Right lung (tissue), 5 donors: ENCODE data around the gene TANGO6. TPM values are rescaled to one million over a fixed set of nuclear protein-coding genes. Genes with fewer than 3 reads are reported as not detected.
"Not testable (repeated sequence)": the region's sequence is repeated elsewhere in the genome, so short reads cannot be mapped to it uniquely, and the experiment has no call there.

Source experiments
- DNase-seq, 2 donors: peaks; one replicate each; pipeline ENCODE4 v3.0.0-alpha.2; 2013
- polyA plus RNA-seq, 5 donors: library from polyadenylated mRNA; unstranded; fragments of 120-200 nt; gene quantifications; one replicate each; pipeline versions ENCODE4 v1.2.1 to v1.2.3, GENCODE V29; 2013; ENCODE audit warnings: inconsistent platforms in 1 of 5, low replicate concordance in 1 of 5; ENCODE audit not compliant: insufficient read length in 5 of 5, insufficient read depth in 1 of 5

The TANGO6 gene
- polyA plus RNA-seq, 5 donors, result 6.5 to 8.3 (median 7.9) TPM

DNA sequence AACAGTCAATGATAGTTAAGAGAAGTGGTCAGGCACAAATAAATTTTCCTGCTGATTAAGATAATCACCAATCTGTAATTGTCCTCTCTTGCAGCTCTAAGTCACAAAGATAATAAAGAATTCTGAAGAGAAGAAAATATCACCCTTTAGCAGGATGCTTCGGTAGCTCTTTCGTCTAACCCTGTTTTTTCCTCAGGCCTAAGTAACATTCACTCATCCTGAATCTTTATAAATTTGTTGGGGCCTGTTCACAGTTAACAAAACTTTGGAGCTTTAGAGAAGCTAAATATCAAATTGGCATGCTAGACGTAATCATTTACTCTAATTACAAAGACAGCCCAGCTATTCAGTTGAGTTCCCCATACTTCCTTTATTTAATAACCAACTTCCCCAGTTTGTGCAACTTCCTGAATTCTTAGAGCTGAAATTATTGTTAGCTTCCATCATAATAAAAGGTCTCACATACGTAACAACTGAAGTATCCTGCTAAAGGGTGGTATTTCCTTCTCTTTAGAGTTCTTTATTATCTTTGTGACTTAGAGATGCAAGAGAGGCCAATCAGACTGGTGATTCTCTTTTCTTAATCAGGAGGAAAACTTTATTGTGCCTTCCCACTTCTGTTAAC, 118.6 kb downstream of the TANGO6 start:
- no peak for DNase-seq

GRCh38 chr16:68969338-68969737, 126.0 kb downstream of the TANGO6 start:
- DNase-seq, result no peak

DNA sequence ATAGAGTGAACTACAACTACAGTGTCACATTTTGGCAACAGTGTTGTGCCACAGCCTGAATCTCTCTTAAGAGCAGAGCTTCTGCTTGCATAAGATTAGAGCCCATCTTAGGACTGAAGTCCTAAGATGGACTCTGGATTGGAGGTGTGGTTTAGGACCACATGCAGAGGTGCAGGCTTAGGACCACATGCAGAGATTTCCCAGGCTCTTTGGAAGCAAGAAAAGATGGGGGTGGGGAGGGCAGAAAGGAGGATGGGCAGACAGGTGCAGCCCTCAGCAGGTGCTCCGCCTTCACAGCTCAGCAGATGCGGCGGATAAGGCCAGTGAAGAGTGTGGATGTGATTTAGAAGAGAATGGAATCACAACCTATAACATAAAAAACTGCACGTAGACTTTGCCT, 128.7 kb downstream of the TANGO6 start:
- DNase-seq, result no peak

DNA sequence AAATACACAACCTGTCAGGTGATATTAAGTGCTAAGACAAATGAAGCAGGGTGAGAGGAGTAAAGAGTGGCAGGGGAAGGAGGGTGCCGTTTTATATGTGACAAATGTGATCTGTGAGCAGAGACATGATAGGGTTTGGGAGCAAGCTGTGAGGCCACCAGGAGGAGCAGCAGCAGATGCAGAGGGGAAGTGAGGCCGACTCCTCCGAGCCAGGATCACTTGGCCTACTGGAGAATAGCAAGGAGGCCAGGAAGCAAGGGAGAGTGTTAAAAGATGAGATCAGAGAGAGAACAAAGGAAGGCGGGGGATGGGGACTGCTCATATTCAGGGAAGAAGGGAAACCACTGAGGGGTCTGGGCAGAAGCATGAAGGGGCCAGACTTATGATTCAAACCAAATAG, 129.4 kb downstream of the TANGO6 start:
- DNase-seq, result no peak

GRCh38 chr16:68973611-68974120, 130.3 kb downstream of the TANGO6 start:
- DNase-seq, result no peak

DNA sequence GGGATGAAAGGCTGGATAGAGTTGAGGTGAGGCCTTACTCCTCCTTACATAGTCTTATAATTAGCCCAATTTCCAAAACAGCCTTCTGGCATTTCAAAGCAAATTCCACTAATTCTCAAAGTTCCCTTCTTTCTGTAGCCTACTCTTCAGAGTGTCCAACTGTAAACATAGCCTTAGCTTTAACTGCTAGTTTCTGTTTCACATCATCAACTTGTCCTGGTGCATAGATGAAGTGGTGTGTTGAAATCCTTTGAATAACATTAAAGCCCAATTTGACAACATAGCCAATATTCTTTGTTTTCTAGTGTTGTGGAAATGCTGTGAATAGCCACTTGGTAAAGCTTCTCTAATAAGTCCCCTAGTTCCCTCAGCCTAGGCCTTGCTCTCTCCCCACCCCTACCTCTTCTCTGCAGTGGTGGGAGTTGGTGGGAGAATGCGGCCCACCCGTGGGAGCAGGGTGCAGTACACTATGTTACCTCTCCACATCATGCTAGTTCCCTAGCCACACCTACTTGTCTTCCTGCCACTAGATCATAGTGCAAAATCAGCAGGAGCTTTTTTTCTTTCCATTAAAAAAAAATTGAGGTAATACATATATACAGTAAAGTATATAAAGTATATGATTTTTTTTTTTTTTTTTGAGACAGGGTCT, 135.1 kb downstream of the TANGO6 start:
- no peak for DNase-seq

DNA sequence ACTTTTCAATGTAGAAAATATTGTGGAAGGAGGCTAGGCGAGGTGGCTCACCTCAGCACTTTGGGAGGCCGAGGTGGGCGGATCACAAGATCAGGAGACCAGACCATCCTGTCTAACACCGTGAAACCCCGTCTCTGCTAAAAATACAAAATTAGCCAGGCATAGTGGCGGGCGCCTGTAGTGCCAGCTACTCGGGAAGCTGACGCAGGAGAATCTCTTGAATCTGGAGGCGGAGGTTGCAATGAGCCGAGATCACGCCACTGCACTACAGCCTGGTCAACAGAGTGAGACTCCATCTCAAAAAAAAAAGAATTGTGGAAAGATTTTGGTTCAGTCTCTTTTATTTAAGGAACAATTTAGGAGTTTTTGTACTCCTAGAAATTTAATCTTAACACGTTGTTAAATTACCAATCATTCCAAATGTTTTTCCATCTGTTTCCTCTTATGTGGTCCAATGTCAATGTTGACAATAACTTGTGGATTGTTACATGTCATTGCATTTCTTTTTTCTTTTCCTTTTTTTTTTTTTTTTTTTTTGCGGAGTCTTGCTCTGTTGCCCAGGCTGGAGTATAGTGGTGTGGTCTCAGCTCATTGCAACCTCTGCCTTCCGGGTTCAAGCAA, 137.5 kb downstream of the TANGO6 start:
- DNase-seq, result no peak

- DNase-seq, result no peak
Observed at GRCh38 chr16:68981971-68982370, 138.6 kb downstream of the TANGO6 start.

DNA sequence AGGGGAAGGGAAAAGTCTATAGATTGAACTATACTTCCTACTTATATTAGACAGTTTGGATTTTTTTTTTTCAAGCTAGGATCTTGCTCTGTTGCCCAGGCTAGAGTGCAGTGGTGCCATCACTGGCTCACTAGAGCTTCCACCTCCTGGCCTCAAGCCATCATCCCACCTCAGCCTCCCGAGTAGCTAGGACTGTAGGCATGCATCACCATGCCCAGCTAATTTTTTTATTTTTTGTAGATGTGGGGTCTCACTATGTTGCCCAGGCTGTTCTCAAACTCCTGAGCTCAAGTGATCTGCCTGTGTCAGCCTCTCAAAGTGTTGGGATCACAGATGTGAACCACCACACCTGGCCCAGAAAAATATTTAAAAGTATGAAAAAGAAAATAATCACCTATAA, 141.1 kb downstream of the TANGO6 start:
- DNase-seq, result no peak

DNA sequence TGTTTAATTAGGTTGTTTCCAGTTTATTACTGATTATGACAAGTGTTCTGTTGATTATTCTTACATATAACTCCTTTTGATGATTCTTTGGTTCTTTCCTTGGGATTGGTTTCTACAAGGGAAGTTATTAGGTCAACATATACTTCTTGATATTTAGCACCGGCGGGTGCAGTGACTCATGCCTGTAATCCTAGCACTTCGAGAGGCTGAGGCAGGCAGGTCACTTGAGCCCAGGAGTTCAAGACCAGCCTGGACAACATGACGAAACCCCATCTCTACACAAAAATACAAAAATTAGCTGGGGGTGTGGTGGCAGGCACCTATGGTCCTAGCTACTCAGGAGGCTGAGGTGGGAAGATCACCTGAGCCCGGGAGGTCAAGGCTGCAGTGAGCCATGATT, 141.9 kb downstream of the TANGO6 start:
- DNase-seq, result no peak

- no peak for DNase-seq
Observed at GRCh38 chr16:68985855-68986254, 142.5 kb downstream of the TANGO6 start.

DNA sequence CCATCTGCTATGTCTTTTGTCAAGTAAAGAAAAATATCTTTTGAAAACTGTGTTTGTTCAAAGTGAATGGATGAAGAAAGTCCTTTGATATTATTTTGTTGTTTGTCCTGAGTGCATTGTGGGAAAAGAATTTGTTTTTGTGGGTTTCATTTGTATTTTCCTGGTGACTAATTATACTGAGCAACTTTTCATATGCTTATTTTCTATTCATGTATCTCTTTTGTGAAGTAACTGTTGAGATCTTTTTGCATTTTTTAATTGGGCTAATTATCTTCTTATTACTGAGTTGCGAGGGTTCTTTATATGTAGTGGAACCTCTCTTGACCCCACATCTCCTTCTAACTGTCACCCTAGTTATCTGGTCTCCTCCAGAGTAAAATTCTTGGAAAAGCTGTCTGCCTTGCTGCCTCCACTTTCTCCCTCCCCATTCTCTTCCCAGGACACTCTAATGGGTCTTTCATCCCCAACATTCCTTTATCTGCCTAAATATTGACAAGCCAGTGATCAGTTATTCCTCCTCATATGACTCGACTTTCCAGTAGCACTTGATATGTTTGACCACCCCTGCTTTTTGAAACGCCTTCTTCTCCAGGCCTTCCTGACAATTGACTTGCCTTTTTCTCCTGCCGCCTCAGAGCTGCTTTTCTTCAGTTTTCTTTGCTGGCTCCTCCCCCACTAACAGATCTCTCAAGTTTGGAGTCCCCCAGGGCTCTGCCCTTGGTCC, 144.6 kb downstream of the TANGO6 start:
- no peak for DNase-seq

GRCh38 chr16:68990172-68990845, 147.0 kb downstream of the TANGO6 start:
- DNase-seq, result not testable (repeated sequence)

DNA sequence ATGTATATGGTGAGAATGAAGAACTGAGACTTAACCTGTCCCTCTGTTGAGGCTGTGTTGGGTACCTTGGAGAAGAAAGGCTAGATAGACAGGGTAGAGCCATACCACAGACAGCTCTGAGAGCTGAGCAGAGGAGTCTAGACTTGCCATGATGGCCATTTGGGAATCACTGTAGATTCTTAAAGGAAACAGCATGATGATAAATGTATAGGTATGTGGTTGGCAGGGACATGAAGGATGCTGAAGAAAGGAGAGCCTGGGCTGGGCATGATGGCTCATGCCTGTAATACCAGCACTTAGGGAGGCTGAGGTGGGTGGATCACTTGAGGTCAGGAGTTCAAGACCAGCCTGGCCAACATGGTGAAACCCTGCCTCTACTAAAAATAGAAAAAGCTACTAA, 147.7 kb downstream of the TANGO6 start:
- no peak for DNase-seq

DNA sequence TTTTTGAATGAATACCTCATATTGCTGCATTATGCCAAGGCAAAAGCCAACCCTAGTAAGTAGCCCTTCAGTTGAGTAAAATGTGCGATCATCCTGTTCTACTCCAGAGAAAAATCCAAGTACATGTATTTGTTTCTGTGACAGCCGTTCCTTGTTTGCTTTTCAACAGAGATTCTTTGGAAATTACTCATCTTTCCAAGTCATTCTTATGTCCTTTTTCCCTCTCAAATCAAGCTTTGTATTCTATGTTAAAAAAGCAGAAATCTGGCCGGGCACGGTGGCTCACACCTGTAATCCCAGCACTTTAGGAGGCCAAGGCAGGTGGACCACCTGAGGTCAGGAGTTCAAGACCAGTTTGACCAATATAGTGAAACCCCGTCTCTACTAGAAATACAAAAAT, 149.2 kb downstream of the TANGO6 start:
- DNase-seq, result no peak

GRCh38 chr16:68993456-68993855, 150.1 kb downstream of the TANGO6 start:
- no peak for DNase-seq

- no peak for DNase-seq
Observed at GRCh38 chr16:68993885-68994284, 150.6 kb downstream of the TANGO6 start.

DNA sequence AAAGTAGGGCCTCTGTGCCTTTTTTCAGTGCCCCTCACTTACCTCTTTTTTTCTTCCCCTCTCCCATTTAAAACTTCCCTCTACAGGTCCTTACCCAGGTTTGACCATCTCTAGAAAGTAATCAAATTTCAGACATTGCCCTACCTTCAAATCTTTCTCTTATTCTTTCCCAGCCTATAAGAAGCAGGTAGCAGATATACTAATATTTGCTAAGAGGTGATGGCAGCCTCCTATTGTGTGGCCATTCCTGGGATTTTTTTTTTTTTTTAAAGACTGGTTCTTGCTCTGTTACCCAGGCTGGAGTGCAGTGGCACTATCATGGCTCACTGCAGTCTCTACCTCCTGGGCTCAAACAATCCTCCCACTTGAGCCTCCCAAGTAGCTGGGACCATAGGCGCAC, 151.0 kb downstream of the TANGO6 start:
- no peak for DNase-seq

DNA sequence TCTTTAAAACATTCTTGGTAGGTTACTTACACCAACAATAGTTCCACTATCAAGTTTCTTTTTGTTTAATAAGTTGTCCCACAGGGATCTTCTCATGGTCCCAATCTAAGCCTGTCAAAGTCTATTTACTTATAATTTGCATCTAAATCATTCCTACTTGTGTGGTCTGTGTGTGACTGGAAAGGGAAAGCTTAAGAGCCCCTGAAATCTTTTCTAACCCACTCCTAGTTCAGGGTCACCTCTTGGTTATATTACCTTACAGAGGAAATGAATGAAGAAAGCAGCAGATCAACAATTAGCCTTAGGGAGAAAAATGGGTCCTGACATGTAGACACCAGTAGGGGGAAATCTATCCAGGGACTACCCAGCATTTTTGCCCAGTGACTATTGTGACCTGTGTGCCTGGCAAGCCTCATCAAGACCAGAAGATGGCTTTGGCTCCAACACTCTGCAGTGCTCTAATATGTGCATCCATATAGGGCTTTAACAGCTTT, 151.7 kb downstream of the TANGO6 start:
- no peak for DNase-seq

DNA sequence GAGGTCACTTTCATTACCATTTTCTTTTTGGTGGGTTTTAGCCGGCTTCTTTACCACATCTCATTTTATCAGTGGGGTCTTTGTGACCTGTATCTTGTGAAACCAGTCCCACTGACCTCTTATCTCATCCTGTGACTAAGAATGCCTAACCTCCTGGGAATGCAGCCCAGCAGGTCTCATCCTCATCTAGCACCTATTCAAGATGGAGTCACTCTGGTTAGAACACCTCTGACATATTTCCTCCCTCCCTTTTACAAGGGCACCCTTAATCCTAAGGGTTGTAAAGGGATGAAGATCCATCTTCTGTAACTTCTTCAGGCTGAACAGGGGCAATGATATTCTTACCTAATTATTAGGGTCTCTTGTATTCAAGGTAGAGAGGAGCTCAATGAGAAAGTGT, 154.2 kb downstream of the TANGO6 start:
- DNase-seq, result no peak

DNA sequence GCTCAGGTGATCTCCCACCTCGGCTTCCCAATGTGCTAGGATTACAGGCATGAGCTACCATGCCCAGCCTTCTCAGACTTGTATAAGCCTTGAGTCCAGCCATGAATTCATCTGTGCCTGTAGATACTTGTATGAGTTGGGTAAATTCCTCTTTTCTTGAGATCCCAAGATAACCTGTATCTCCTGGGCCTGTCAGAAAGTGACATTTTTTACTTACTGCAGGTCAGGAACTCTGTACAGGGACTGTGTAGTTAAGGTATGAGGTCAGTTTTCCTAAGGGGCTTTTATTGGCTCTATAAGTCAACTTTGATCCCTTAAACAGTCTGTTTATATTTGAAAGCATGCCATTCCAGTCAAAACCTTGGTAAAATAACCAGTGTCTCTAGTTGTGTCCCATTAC, 155.8 kb downstream of the TANGO6 start:
- DNase-seq, result no peak

DNA sequence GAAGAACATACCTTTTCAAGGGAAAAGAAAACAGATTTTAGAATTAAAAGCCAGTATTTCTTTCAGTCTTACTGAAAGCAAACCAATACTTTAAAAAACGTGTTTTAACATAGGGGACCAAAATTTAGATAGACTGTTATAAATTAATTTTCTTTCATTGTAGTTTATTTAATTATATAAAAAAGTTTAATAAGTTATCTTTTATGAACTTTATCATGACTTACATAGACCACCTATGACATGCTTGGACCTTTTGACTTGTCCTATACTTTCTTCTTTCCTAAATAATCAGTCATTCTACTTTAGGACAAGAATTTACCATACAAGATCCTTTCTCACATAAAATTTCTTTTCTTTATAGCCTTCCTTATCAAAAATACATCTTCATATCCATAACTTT, 160.2 kb downstream of the TANGO6 start:
- no peak for DNase-seq
